MCF 10A (cell line): ENCODE results near the gene FNDC8. TPM values are rescaled to one million over a fixed set of nuclear protein-coding genes. Genes with fewer than 3 reads are reported as not detected.

Experiments used
- BruUV-seq: library from RNA; stranded (reverse); fragments of 400-500 nt; replicated peaks from 2 replicates; lab custom pipeline; 2021; lab: Mats Ljungman, UMichigan
- CTCF ChIA-PET: fragments of 300-600 bp; sonication (Branson Sonifier 250); formaldehyde crosslinking; extraction: SDS; loops from one replicate; lab custom pipeline; 2021; ENCODE audit warnings: antibody characterized with exemption, inconsistent platforms; lab: Yijun Ruan, JAX
- POLR2A ChIA-PET: fragments of 300-600, 350-650 bp; sonication (Branson Sonifier 250); formaldehyde crosslinking; extraction: SDS; loops from one replicate; lab custom pipeline; 2020; ENCODE audit warnings: antibody characterized with exemption, inconsistent platforms; lab: Yijun Ruan, JAX
- DNase-seq: peaks from one replicate; pipeline ENCODE4 v3.0.0-alpha.2; 2018; ENCODE audit not compliant: unreplicated experiment
- H3K27ac Mint-ChIP-seq: one replicate; pipeline ENCODE4 v1.8.0; 2022; ENCODE audit warnings: mild to moderate bottlenecking, low read depth, mixed read lengths; ENCODE audit not compliant: unreplicated experiment
- H3K27me3 Mint-ChIP-seq: one replicate; pipeline ENCODE4 v1.8.0; 2022; ENCODE audit warnings: mixed read lengths; ENCODE audit not compliant: insufficient read depth, unreplicated experiment
- H3K36me3 Mint-ChIP-seq: one replicate; pipeline ENCODE4 v1.8.0; 2022; ENCODE audit warnings: mild to moderate bottlenecking, moderate library complexity, mixed read lengths; ENCODE audit not compliant: insufficient read depth, unreplicated experiment
- H3K4me1 Mint-ChIP-seq: one replicate; pipeline ENCODE4 v1.8.0; 2022; ENCODE audit warnings: mixed read lengths; ENCODE audit not compliant: insufficient read depth, unreplicated experiment
- H3K4me3 Mint-ChIP-seq: one replicate; pipeline ENCODE4 v1.8.0; 2022; ENCODE audit warnings: mild to moderate bottlenecking, moderate library complexity, mixed read lengths; ENCODE audit not compliant: unreplicated experiment
- H3K9me3 Mint-ChIP-seq: one replicate; pipeline ENCODE4 v1.8.0; 2022; ENCODE audit warnings: mixed read lengths; ENCODE audit not compliant: unreplicated experiment
- CTCF ChIP-seq: fragments of 200-600 bp; IDR thresholded peaks from one replicate; pipeline ENCODE4 v1.8.0; 2022; ENCODE audit warnings: antibody characterized with exemption, mild to moderate bottlenecking; ENCODE audit not compliant: unreplicated experiment
- intact Hi-C: fragments of 100-400 bp; cut with micrococcal nuclease; formaldehyde crosslinking; loops from 2 replicates; pipeline ENCODE4 v1.14.1; 2022
- total RNA-seq: library from RNA; stranded (reverse); gene quantifications from 2 replicates; pipeline ENCODE4 v1.2.3, GENCODE V29; 2022

Gene FNDC8
- total RNA-seq, 1 experiment from 2014 or later = not detected

GRCh38 chr17:35080536-35080935 lies 40.9 kb upstream of the FNDC8 start:
- Mint-ChIP-seq H3K4me1 (peaks cover 17% of the 10 kb centered on the region), H3K36me3 (no peaks in the 10 kb centered on the region), H3K27ac (no peak overlapping the region), H3K9me3 (no peaks in the 10 kb centered on the region), H3K27me3 (no peaks in the 10 kb centered on the region), H3K4me3 (no peak overlapping the region)
- ChIA-PET POLR2A (interaction anchor here (1.2 to 9.8 kb wide), 4 partner anchors 16 to 509 kb away, joined by 4 to 119 read pairs (median 4); partner anchors contain the start of genes LIG3, RFFL and SLFN5), CTCF (interaction anchor here (1.5 kb wide), 1 partner anchor 9 kb away, joined by 6 read pairs; no protein-coding TSS in a partner anchor)
- DNase-seq = no peak
- TF ChIP-seq CTCF = no peak
- no TSS peak for BruUV-seq
- intact Hi-C loops = no loop called here

GRCh38 chr17:35081638-35082037 lies 39.8 kb upstream of the FNDC8 start:
- intact Hi-C loops = no loop called here
- ChIA-PET POLR2A (interaction anchor here (0.7 to 9.8 kb wide), 3 partner anchors 17 to 826 kb away, joined by 3 to 119 read pairs (median 4); partner anchors contain the start of genes LIG3 and RFFL), CTCF (interaction anchor here (0.5 to 0.7 kb wide), 2 partner anchors 34 to 56 kb away, joined by 3 to 4 read pairs; no protein-coding TSS in a partner anchor)
- no peak for DNase-seq
- no peak overlapping the region for H3K4me3 Mint-ChIP-seq
- no peak overlapping the region for H3K27ac Mint-ChIP-seq
- BruUV-seq = no TSS peak
- no peaks in the 10 kb centered on the region for H3K27me3 Mint-ChIP-seq
- H3K4me1 Mint-ChIP-seq = peaks cover 20% of the 10 kb centered on the region
- no peak for TF ChIP-seq CTCF
- no peaks in the 10 kb centered on the region for H3K36me3 Mint-ChIP-seq
- no peaks in the 10 kb centered on the region for H3K9me3 Mint-ChIP-seq

- H3K27ac Mint-ChIP-seq = no peak overlapping the region
- no peaks in the 10 kb centered on the region for H3K9me3 Mint-ChIP-seq
- no peaks in the 10 kb centered on the region for H3K27me3 Mint-ChIP-seq
- intact Hi-C loops = no loop called here
- H3K4me3 Mint-ChIP-seq = no peak overlapping the region
- H3K4me1 Mint-ChIP-seq = peaks cover 25% of the 10 kb centered on the region
- no peaks in the 10 kb centered on the region for H3K36me3 Mint-ChIP-seq
- BruUV-seq = no TSS peak
- TF ChIP-seq CTCF = no peak
- POLR2A ChIA-PET = interaction anchor here (0.6 to 9.8 kb wide), 11 partner anchors 10 to 827 kb away, joined by 3 to 119 read pairs (median 4); partner anchors contain the start of genes LIG3, PEX12 and RFFL
- peak; percentile 93 for DNase-seq
- CTCF ChIA-PET = interaction anchor here (0.5 to 1.3 kb wide), 3 partner anchors 34 to 103 kb away, joined by 3 to 4 read pairs (median 3); no protein-coding TSS in a partner anchor
Observed at GRCh38 chr17:35082073-35082657, 39.2 kb upstream of the FNDC8 start.

- TF ChIP-seq CTCF = no peak
- peak overlapping the region; percentile 25 for H3K27ac Mint-ChIP-seq
- no peaks in the 10 kb centered on the region for H3K27me3 Mint-ChIP-seq
- no peak overlapping the region for H3K4me3 Mint-ChIP-seq
- H3K36me3 Mint-ChIP-seq = no peaks in the 10 kb centered on the region
- no peak for DNase-seq
- BruUV-seq = no TSS peak
- H3K4me1 Mint-ChIP-seq = peaks cover 28% of the 10 kb centered on the region
- H3K9me3 Mint-ChIP-seq = no peaks in the 10 kb centered on the region
- intact Hi-C loops = no loop called here
- ChIA-PET POLR2A (interaction anchor here (0.7 to 9.8 kb wide), 9 partner anchors 9 to 496 kb away, joined by 3 to 119 read pairs (median 4); partner anchors contain the start of genes PEX12 and RFFL), CTCF (interaction anchor here (0.6 to 1.3 kb wide), 3 partner anchors 104 to 721 kb away, joined by 3 read pairs; no protein-coding TSS in a partner anchor)
Observed at GRCh38 chr17:35083071-35083470, 38.3 kb upstream of the FNDC8 start.
